ENCODE data around the gene ATXN1.
"Not testable (repeated sequence)": the region's sequence is repeated elsewhere in the genome, so short reads cannot be mapped to it uniquely, and the experiment has no call there.

Gene ATXN1

DNA sequence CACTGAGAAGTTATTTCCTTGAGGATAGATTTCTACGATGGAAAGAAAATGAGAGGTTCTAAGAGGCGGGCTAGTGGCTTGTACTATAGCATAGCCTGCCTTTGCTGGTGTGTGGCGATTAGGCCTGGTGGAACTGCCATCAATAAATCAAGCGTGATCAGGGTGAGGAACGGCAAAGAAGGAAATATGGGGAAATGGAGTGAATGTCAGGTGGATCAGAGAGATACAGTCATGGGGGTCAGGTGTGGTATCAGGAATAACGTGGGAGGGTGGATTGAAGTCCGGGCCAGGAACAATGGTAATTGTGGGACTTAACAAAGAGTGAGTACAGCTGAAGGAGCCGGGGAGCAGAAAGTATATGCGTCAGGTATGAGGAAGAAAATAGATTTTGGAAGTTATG, 500.7 kb downstream of the ATXN1 start:
- DNase-seq, result not testable (repeated sequence)

DNA sequence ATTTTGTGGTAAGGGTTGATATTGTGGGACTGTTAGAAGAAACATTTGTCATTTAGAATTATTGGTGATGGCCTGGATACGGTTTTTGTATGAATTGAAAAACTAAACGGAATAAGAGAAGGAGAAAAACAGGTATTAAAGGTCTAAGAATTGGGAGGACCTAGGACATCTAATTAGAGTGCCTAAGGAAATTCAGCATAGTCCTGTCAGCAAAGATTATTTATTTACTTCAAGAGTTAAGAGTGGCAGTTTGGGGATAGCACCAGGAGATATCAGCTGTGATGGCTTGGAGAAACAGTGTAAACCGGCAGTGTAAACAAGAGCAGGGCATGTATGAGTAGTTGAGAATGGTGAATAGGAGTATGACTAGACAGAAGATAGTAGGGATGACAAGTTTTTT, 501.7 kb downstream of the ATXN1 start:
- DNase-seq, result not testable (repeated sequence)

DNA sequence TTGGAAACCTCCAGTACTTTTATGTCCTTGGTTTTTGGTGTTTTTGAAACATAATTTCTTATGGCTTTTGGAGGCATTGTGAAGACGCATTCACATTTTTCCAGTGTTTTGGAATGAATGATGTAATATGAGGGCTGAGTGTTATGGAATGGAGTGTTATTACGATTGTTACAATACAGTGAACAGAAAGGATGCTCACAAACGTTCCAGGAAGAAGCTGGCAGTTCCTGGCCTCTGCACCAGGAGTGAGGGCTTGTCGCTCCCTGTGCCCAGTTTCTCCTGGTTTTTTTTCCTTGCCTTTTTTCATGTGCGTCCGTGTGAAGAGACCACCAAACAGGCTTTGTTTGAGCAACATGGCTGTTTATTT, 502.6 kb downstream of the ATXN1 start:
- no peak for DNase-seq

DNA sequence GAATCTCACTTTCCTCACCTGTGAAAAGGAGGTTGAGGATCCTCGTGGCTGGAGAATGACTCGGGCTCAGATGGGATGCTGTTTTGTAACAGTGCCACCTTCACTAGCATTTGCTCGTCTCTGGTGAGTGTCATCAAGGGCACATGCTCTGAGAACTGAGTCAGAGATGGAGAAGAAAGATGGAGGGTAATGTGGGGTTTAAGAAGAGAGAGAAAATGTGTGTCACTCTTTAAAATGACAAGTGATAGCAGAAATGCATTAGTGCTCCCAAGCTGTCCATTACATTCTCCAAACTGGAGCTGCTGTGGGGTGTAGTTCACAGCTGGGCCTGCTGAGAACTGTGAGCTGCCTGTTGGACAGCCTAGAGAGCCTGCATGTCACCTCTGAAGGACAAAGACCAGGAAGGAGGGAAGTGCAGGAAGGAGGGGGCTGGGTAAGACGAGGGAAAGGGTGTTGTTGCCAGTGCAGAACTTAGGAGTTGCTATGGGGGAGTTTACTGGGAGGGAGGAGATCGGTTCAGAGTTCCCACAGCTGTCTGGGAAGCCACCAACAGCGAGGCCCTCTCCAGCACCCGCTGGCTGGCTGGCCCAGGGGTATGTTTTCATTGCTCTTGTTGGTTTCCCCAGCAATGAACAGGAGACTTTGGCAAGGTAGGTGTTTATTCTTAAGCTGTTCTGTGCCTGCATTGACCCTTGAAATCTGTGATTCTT, 503.1 kb downstream of the ATXN1 start:
- DNase-seq, result no peak

DNA sequence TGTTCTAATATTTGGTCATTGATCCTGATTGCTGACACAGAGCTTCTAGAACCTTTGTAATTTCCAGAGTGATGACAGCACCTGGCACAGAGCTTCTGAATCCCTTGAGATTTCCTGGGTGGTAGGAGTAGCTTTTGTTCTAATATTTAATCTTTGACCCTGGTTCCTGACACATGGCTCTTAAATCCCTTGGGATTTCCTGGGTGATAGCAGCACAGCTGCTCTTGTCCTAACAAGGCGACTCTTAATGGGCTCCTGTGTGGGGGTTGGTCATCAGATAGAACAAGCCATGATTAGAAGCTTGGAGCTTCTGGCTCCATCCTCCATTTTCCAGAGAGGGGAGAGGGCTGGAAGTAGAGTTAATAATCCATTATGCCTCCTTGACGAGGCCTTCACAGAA, 504.5 kb downstream of the ATXN1 start:
- no peak for DNase-seq

DNA sequence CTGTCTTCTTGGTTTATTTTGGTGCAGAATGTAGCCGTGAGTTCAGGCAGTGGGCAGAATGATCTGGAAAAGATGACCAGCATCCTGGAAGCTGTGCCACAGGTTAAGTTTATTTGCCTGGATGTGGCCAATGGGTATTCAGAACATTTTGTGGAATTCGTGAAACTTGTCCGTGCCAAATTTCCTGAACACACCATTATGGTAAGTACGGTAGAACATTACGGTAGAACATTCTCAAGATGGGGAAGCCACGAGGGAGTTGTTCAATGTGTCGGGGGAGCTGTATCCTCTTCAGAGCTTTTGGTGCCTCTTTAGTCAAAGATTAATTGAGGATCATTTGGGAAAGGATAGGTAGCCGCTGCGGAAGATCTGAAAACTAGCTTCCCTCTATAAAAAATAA, 506.7 kb downstream of the ATXN1 start:
- DNase-seq, result no peak

DNA sequence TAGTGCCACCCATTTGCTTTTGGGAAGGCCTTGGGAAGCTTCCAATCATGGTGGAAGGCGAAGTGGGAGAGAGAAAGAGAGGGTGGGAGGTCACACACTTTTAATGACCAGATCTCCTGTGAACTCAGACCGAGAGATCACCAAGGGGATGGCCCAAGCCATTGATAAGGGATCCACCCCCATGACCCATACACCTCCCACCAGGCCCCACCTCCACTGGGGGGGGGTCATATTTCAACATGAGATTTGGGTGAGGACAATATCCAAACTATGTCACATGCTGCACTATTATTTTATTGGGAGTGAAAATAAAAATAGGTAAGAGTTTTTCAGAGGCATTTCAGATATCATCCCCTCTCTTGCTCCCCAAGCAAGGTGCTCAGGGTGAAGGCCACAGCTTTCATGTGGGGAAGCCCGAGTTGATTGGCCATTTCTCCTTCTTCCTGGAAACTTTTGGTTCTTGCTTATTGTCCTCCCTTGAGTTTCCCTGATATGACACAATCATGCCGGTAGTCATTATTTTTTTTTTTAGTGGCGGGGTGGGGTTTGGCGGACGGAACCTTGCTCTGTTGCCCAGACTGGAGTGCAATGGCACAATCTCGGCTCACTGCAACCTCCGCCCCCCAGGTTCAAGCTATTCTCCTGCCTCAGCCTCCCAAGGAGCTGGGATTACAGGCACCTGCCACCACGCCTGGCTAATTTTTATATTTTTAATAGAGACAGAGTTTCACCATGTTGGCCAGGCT, 507.7 kb downstream of the ATXN1 start:
- DNase-seq, result no peak

DNA sequence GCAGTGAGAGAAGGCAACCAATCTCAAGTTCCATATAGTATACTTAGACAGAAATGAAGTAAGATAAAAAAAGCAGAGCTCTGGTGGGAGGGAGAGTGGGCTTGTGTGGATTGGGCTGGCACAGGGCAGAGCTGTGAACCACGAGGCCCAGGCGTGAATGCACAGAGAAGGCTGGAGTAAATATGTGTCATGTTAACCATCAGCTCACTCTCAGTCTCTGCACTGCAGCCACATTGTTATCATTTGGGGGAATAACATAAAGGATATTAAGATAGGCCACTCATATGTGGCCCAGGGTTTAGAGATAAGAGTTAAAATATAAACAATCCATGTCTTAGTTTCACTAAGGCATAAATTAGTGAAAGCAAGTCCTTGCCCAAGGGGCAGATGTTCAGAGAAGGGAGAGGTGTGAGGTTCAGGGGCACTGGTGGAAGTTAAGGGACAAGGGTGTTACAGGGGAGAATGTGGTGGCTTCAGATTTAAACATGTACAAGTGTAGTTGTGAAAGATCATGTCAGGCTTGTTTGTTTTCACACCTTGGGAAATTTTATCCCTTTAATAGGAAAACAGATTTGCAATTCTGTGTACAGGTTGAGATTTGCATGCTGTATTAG, 508.5 kb downstream of the ATXN1 start:
- DNase-seq, result no peak

DNA sequence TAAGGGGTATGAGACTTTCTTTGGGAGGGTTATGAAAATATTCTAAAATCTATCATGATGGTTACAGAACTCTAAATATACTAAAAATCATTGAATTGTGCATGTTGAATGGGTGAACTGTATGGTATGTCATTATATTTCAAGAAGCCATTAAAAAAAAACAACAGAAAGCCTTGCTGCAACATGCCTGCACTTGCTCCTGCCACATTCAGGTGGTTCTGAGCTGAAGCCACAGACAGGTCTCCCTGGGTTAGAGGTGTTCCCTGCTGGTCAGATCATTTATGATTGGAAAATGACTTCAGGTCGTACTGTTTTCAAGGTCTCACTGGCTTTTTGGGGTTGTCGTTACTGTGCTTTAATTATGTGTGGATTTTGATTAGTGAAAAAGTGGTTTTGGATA, 509.6 kb downstream of the ATXN1 start:
- DNase-seq, result no peak

DNA sequence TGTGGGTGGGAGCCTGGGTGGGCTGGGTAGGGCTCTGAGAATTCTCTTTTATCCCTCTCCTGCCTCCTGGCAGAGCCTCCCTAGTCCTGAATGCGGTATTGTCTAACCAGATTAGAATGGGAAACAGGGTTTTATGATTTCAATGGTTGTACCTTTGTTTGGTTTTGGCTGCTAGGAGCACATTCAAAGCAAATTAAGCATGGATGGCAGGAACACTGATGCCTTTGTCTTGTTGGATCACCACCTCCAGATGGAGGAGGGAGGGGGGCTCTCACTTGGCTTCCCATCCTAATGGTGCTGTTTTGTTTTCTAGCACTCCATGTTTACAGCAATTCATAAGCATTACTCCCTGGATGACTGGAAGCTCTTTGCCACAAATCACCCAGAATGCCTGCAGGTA, 511.3 kb downstream of the ATXN1 start:
- DNase-seq, result no peak

Measured in DMS79 treated with DMSO at 0.1 percent for 48 hours (cell line).